KMS-11 (cell line): Measurements from ENCODE around the gene PPP2R5E.

Source experiments
- H2AFZ ChIP-seq: fragments of 200-600 bp; sonication (generic); 2 replicates; pipeline ENCODE4 v1.6.1; 2016; ENCODE audit warnings: antibody characterized with exemption, mixed run types, low read depth
- H3K27ac ChIP-seq: fragments of 200-600 bp; sonication (generic); 2 replicates; pipeline ENCODE4 v1.6.1; 2016; ENCODE audit warnings: mild to moderate bottlenecking, mixed run types
- H3K27me3 ChIP-seq: fragments of 200-600 bp; sonication (generic); 2 replicates; pipeline ENCODE4 v1.6.1; 2017; ENCODE audit warnings: mild to moderate bottlenecking, low read depth, mixed run types, moderate library complexity; ENCODE audit not compliant: insufficient read depth
- H3K36me3 ChIP-seq: fragments of 200-600 bp; sonication (generic); 2 replicates; pipeline ENCODE4 v1.6.1; 2017; ENCODE audit warnings: mild to moderate bottlenecking, mixed run types; ENCODE audit not compliant: insufficient read depth
- H3K4me1 ChIP-seq: fragments of 200-600 bp; sonication (generic); 2 replicates; pipeline ENCODE4 v1.6.1; 2016; ENCODE audit warnings: mild to moderate bottlenecking, low read depth, mixed run types; ENCODE audit not compliant: poor library complexity, severe bottlenecking
- H3K4me2 ChIP-seq: fragments of 200-600 bp; sonication (generic); 2 replicates; pipeline ENCODE4 v1.7.0; 2016; ENCODE audit warnings: mild to moderate bottlenecking, mixed run types
- H3K4me3 ChIP-seq: fragments of 200-600 bp; sonication (generic); IDR thresholded peaks from 2 replicates; pipeline ENCODE4 v1.6.1; 2017; ENCODE audit warnings: low read depth, low read length, mixed read lengths; ENCODE audit not compliant: insufficient read depth
- H3K79me2 ChIP-seq: fragments of 200-600 bp; sonication (generic); 2 replicates; pipeline ENCODE4 v1.6.1; 2016; ENCODE audit warnings: low read depth, mixed run types; ENCODE audit not compliant: insufficient read depth
- H3K9ac ChIP-seq: fragments of 200-600 bp; sonication (generic); 2 replicates; pipeline ENCODE4 v1.6.1; 2016; ENCODE audit warnings: mild to moderate bottlenecking, mixed run types
- H4K20me1 ChIP-seq: fragments of 200-600 bp; sonication (generic); 2 replicates; pipeline ENCODE4 v1.6.1; 2016; ENCODE audit warnings: mild to moderate bottlenecking, mixed run types; ENCODE audit not compliant: insufficient read depth
- CTCF ChIP-seq: fragments of 200-600 bp; sonication (generic); conservative IDR thresholded peaks from 2 replicates; pipeline ENCODE4 v1.6.1; 2017; ENCODE audit warnings: low read depth, mild to moderate bottlenecking, antibody characterized with exemption, low read length, moderate library complexity, mixed read lengths

PPP2R5E gene

DNA sequence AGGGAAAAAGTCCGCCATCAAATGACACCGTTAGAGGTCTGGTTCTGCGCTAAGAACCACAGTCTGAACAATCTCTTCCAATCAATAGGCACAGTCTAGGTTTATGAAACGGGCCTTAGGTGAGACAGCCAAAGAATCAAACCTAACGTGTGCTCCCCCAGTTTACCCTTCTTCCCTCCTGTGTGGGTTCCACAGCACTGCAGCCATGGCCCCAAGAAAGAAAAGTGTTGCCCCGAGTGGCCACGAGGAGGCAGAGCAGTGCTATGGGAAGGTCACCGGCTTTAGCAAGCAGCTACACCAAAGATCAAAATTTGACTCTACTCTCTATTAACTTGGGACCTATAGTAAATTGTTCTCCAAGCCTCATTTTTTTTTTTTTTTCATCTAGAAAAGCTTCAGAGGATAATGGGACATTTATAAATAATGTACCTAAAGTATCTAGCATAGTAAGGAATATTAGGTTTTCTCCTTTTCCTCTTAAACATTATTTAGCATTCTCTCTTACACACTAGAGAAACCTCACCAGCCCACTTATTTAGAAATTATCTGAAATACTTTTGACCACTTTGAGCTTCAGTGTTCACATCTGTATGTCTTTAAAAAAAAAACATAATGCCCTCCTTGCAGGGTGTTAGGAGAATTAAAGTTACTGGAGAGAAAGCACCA is 154.3 kb downstream of the PPP2R5E start:
- Histone ChIP-seq H3K27ac (no peak overlapping the region), H2AFZ (no peak overlapping the region), H3K9ac (no peak overlapping the region), H3K4me3 (no peak overlapping the region), H3K36me3 (no peaks in the 10 kb centered on the region), H3K4me2 (no peak overlapping the region), H3K4me1 (no peaks in the 10 kb centered on the region), H3K79me2 (no peaks in the 10 kb centered on the region), H3K27me3 (no peaks in the 10 kb centered on the region), H4K20me1 (no peaks in the 10 kb centered on the region)
- peak; percentile 73 for TF ChIP-seq CTCF

DNA sequence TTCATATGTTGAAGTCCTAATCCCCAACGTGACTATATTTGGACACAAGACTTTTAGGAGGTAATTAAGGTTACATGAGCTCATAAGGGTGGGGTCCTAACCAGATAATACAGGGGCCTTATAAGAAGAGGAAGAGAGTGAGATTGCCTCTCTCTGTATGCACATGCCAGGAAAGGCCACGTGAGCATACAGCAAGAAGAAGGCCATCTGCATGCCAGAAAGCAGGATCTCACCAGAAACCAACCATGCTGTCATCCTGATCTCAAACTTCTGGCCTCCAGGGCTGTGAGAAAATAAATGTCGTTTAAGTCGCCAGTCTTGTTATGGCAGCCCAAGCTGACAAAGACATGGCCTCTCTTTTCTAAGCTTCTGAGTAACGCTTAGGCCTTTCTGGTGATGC is 155.5 kb downstream of the PPP2R5E start:
- Histone ChIP-seq H4K20me1 (no peaks in the 10 kb centered on the region), H2AFZ (no peak overlapping the region), H3K27ac (no peak overlapping the region), H3K36me3 (no peaks in the 10 kb centered on the region), H3K9ac (no peak overlapping the region), H3K4me1 (no peaks in the 10 kb centered on the region), H3K27me3 (no peaks in the 10 kb centered on the region), H3K4me2 (no peak overlapping the region), H3K79me2 (no peaks in the 10 kb centered on the region), H3K4me3 (no peak overlapping the region)
- TF ChIP-seq CTCF = no peak

DNA sequence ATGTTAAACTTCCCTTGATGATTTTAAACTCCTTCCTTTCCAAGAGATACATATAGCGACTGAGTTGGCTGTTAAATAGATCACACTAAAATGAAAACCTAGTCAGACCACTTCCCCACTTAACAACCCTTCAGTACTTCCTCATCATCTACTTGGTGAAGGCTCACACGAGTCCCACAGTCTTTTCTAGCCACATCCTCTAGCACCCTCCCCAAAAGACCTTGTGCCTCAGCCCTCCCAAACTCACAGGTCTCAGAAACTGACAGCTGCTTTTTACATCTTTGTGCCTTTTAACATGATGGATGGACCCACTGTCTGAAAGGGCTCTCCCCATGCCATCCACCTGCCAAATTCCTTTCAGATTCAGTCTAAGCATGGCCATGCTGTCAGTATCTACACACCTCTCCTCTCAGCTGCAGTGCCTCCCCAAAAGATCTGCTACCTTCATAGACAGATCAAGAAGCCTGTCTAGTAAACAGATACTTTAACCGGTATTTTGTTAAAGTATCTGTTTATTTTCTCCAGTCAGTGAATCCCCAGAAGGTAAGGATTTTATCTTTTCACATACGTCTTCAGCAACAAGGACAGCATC is 159.3 kb downstream of the PPP2R5E start:
- Histone ChIP-seq H3K9ac (no peak overlapping the region), H3K4me2 (no peak overlapping the region), H3K36me3 (no peaks in the 10 kb centered on the region), H3K4me1 (no peaks in the 10 kb centered on the region), H3K4me3 (no peak overlapping the region), H3K79me2 (no peaks in the 10 kb centered on the region), H3K27me3 (no peaks in the 10 kb centered on the region), H2AFZ (no peak overlapping the region), H3K27ac (no peak overlapping the region), H4K20me1 (no peaks in the 10 kb centered on the region)
- TF ChIP-seq CTCF = no peak

DNA sequence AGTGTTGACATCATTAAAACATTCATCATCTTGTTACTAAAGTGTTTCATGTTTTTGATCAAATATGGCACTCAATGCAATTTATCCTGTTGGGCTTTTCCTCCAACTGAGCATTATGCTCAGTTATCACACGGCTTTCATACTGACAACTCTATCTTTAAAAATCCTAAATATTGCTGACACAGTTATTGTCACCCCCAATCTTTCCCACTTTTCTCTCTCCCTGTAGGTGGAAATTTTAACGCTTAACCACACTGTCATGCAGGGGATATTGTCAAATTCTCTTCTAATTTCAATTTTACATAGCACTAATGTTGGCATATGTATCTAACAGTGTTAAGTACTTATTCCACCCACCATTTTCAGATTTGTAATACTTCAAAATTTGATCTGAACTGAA is 164.7 kb downstream of the PPP2R5E start:
- H3K9ac ChIP-seq = no peak overlapping the region
- H3K27me3 ChIP-seq = no peaks in the 10 kb centered on the region
- H4K20me1 ChIP-seq = no peaks in the 10 kb centered on the region
- no peak overlapping the region for H3K27ac ChIP-seq
- no peaks in the 10 kb centered on the region for H3K36me3 ChIP-seq
- H3K4me2 ChIP-seq = no peak overlapping the region
- H3K4me3 ChIP-seq = no peak overlapping the region
- H3K4me1 ChIP-seq = no peaks in the 10 kb centered on the region
- no peak for TF ChIP-seq CTCF
- no peaks in the 10 kb centered on the region for H3K79me2 ChIP-seq
- H2AFZ ChIP-seq = no peak overlapping the region
